Sigmoid colon (tissue), 7 donors: ENCODE data around the gene FOXRED1. TPM values are rescaled to one million over a fixed set of nuclear protein-coding genes. Genes with fewer than 3 reads are reported as not detected.
"Not testable (repeated sequence)": the region's sequence is repeated elsewhere in the genome, so short reads cannot be mapped to it uniquely, and the experiment has no call there.

ENCODE experiments used
- DNase-seq: peaks from one replicate; pipeline ENCODE4 v3.0.0-alpha.2; 2019
- H3K27ac ChIP-seq, 4 donors: fragments of 200-600 bp; sonication (generic); one replicate each; pipeline ENCODE4 v1.5.1; 2016 to 2019; ENCODE audit warnings: mild to moderate bottlenecking in 1 of 4
- H3K27me3 ChIP-seq, 3 donors: fragments of 200-600 bp; sonication (generic); one replicate each; pipeline ENCODE4 v1.5.1; 2019; ENCODE audit warnings: mild to moderate bottlenecking in 1 of 3
- H3K36me3 ChIP-seq, 4 donors: fragments of 200-600 bp; sonication (generic); one replicate each; pipeline ENCODE4 v1.5.1; 2016 to 2019
- H3K4me1 ChIP-seq, 4 donors: fragments of 200-600 bp; sonication (generic); one replicate each; pipeline ENCODE4 v1.5.1; 2017 to 2019
- H3K4me3 ChIP-seq, 4 donors: fragments of 200-600 bp; sonication (generic); one replicate each; pipeline ENCODE4 v1.5.1; 2017 to 2019; ENCODE audit warnings: mild to moderate bottlenecking in 2 of 4, moderate library complexity in 1 of 4
- H3K9me3 ChIP-seq, 4 donors: fragments of 200-600 bp in 3 of 4; sonication (generic) in 3 of 4; one replicate each; pipeline versions ENCODE4 v1.5.1 to v1.6.1; 2013 to 2019
- EP300 ChIP-seq, 4 donors: sonication (generic); formaldehyde crosslinking; IDR thresholded peaks; one replicate each; pipeline ENCODE4 v1.6.1; 2017; ENCODE audit warnings: antibody characterized with exemption in 4 of 4
- POLR2A ChIP-seq, 2 donors: fragments of 450-650 bp; IDR thresholded peaks; one replicate each; pipeline ENCODE4 v1.6.1; 2016; ENCODE audit warnings: antibody characterized with exemption in 2 of 2, mild to moderate bottlenecking in 2 of 2, moderate library complexity in 2 of 2
- POLR2AphosphoS5 ChIP-seq, 4 donors: sonication (generic); formaldehyde crosslinking; IDR thresholded peaks; one replicate each; pipeline ENCODE4 v1.6.1; 2017; ENCODE audit warnings: antibody characterized with exemption in 4 of 4
- WGBS, 2 donors: extraction: QIAGEN DNeasy Blood & Tissue Kit; methylation state at CpG; one replicate each; pipeline ENCODE4 v1.1.7; 2013; 5-methylcytosine and 5-hydroxymethylcytosine counted together
- intact Hi-C: fragments of 100-400 bp; cut with DNase I; formaldehyde crosslinking; loops from one replicate; pipeline ENCODE4 v1.15.1; 2023
- polyA plus RNA-seq, 3 donors: library from polyadenylated mRNA; stranded (reverse); fragments of 200-250 nt; gene quantifications; one replicate each; pipeline ENCODE4 v1.2.3, GENCODE V29; 2013
- total RNA-seq, 4 donors: library from RNA; depleted of rRNA; stranded (reverse); fragments of >200 nt; gene quantifications; one replicate each; pipeline ENCODE4 v1.1.0, GENCODE V29; 2016
- TF ChIP-seq, protein P1 (sequence below), 4 experiments: fragments of 450-650 bp in 3 of 4; fragments of 200-600 bp in 1 of 4; IDR thresholded peaks; one replicate each; pipeline ENCODE4 v1.5.1; 2016 to 2019; ENCODE audit warnings: antibody characterized with exemption in 4 of 4, mild to moderate bottlenecking in 3 of 4, moderate library complexity in 2 of 4
- donor health status: healthy with polysubstance abuse.
- donor health status: Bipolar disorder and iron deficiency.
- donor health status: healthy.

Gene FOXRED1
- total and polyA plus RNA-seq, 7 donors: 10.8 to 46.0 (median 16.0) TPM

DNA sequence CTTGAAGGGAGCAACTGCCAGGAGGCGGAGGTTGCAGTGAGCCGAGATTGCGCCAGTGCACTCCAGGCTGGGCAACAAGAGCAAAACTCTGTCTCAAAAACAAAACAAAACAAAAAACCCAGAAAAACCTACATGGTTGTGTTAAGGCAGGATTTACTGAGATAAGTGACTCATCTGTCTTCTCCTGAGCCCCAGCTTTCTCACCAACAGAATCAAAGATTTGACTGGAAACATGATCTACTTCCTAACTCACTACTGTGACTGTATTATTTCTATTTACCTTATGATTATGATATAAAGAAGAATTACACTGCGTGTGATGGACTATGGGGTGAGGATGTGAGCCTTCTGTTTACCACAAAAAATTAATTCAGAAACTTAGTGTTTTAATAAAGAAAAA lies 35.6 kb upstream of the FOXRED1 start:
- no peaks in the 10 kb centered on the region for H3K9me3 ChIP-seq
- no peak for DNase-seq
- 86 to 96% methylated on average over 4 of the region's 4 CpGs for WGBS, 2 donors
- no peak overlapping the region for H3K27ac ChIP-seq
- TF ChIP-seq, protein P1, sequence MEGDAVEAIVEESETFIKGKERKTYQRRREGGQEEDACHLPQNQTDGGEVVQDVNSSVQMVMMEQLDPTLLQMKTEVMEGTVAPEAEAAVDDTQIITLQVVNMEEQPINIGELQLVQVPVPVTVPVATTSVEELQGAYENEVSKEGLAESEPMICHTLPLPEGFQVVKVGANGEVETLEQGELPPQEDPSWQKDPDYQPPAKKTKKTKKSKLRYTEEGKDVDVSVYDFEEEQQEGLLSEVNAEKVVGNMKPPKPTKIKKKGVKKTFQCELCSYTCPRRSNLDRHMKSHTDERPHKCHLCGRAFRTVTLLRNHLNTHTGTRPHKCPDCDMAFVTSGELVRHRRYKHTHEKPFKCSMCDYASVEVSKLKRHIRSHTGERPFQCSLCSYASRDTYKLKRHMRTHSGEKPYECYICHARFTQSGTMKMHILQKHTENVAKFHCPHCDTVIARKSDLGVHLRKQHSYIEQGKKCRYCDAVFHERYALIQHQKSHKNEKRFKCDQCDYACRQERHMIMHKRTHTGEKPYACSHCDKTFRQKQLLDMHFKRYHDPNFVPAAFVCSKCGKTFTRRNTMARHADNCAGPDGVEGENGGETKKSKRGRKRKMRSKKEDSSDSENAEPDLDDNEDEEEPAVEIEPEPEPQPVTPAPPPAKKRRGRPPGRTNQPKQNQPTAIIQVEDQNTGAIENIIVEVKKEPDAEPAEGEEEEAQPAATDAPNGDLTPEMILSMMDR (IDR thresholded peaks at IDR 0.05): no peak
- TF ChIP-seq EP300 (IDR thresholded peaks at IDR 0.05): no peak
- no peak for TF ChIP-seq POLR2AphosphoS5 (IDR thresholded peaks at IDR 0.05)
- TF ChIP-seq POLR2A (IDR thresholded peaks at IDR 0.05): no peak
- peaks cover 3 to 27% (median 4%) of the 10 kb centered on the region in 4 donors for H3K36me3 ChIP-seq
- no peaks in the 10 kb centered on the region for H3K27me3 ChIP-seq
- no peaks in the 10 kb centered on the region for H3K4me1 ChIP-seq
- intact Hi-C loops: no loop called here
- no peak overlapping the region for H3K4me3 ChIP-seq

DNA sequence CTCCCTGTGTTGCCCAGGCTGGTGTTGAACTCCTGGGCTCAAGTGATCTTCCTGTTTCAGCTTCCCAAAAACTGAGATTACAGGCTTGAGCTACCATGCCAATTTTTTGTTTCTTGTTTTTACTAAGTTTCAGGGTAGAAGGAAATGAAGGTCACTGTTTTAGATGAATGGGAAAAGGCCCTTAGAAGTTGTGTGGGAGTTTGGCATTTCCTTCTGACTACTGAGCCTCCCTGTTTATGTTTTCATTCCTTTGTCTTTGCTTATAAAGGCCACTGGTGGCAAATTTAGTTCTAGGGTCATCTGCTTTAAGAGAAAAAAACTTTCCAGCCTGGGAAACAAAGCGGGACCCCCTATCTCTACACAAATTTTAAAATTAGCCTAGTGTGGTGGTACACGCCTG lies 22.3 kb upstream of the FOXRED1 start:
- H3K27ac ChIP-seq: no peak overlapping the region
- WGBS, 2 donors: 91 to 92% methylated on average over 2 of the region's 2 CpGs
- H3K4me1 ChIP-seq: no peaks in the 10 kb centered on the region
- TF ChIP-seq POLR2AphosphoS5 (IDR thresholded peaks at IDR 0.05) (no peak), EP300 (IDR thresholded peaks at IDR 0.05) (no peak), POLR2A (IDR thresholded peaks at IDR 0.05) (no peak)
- TF ChIP-seq, protein P1 (IDR thresholded peaks at IDR 0.05): no peak
- DNase-seq: no peak
- no peaks in the 10 kb centered on the region for H3K9me3 ChIP-seq
- peaks cover 0 to 50% (median 3%) of the 10 kb centered on the region in 4 donors for H3K36me3 ChIP-seq
- H3K27me3 ChIP-seq: no peaks in the 10 kb centered on the region
- no peak overlapping the region for H3K4me3 ChIP-seq
- intact Hi-C loops: no loop called here

GRCh38 chr11:126253265-126253664 lies 15.7 kb upstream of the FOXRED1 start:
- WGBS, 2 donors: 96 to 99% methylated on average over 4 of the region's 4 CpGs
- intact Hi-C loops: no loop called here
- TF ChIP-seq EP300 (IDR thresholded peaks at IDR 0.05) (no peak), POLR2AphosphoS5 (IDR thresholded peaks at IDR 0.05) (no peak), POLR2A (IDR thresholded peaks at IDR 0.05) (no peak)
- TF ChIP-seq, protein P1 (IDR thresholded peaks at IDR 0.05): no peak
- DNase-seq: no peak
- H3K27me3 ChIP-seq: no peaks in the 10 kb centered on the region
- no peaks in the 10 kb centered on the region for H3K9me3 ChIP-seq
- H3K27ac ChIP-seq: no peak overlapping the region
- no peak overlapping the region for H3K4me3 ChIP-seq
- H3K4me1 ChIP-seq: no peaks in the 10 kb centered on the region
- H3K36me3 ChIP-seq: peaks cover 6 to 49% (median 7%) of the 10 kb centered on the region in 4 donors

- intact Hi-C loops: no loop called here
- no peak for DNase-seq
- H3K36me3 ChIP-seq: peaks cover 6 to 49% (median 7%) of the 10 kb centered on the region in 4 donors
- WGBS, 2 donors: 68 to 81% methylated on average over 1 of the region's 1 CpG
- no peak for TF ChIP-seq POLR2A (IDR thresholded peaks at IDR 0.05)
- TF ChIP-seq, protein P1 (IDR thresholded peaks at IDR 0.05): no peak
- TF ChIP-seq POLR2AphosphoS5 (IDR thresholded peaks at IDR 0.05): no peak
- H3K27me3 ChIP-seq: no peaks in the 10 kb centered on the region
- no peak overlapping the region for H3K4me3 ChIP-seq
- no peaks in the 10 kb centered on the region for H3K9me3 ChIP-seq
- no peak overlapping the region for H3K27ac ChIP-seq
- no peaks in the 10 kb centered on the region for H3K4me1 ChIP-seq
Observed at GRCh38 chr11:126254819-126255218, 14.1 kb upstream of the FOXRED1 start.

DNA sequence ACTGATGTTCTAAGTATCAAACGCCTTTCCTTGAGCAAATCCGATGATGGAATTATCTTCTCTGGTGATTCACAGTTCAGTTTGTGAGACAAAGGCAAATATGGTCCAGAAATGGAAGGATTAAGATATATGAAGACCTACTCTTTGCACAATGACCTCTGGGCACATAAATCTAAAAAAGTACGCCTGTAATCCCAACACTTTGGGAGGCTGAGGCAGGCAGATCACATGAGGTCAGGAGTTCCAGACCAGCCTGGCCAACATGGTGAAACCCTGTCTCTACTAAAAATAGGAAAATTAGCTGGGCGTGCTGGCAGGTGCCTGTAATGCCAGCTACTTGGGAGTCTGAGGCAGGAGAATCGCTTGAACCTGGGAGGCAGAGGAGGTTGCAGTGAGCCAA lies 13.4 kb upstream of the FOXRED1 start:
- H3K4me1 ChIP-seq, H3K27me3 ChIP-seq, H3K27ac ChIP-seq, H3K9me3 ChIP-seq, DNase-seq, H3K4me3 ChIP-seq, intact Hi-C loops: not testable (repeated sequence)
- peaks cover 6 to 45% (median 7%) of the 10 kb centered on the region in 4 donors for H3K36me3 ChIP-seq
- 95 to 96% methylated on average over 5 of the region's 5 CpGs for WGBS, 2 donors
